ENCODE results near the gene MTRF1L.

DNA sequence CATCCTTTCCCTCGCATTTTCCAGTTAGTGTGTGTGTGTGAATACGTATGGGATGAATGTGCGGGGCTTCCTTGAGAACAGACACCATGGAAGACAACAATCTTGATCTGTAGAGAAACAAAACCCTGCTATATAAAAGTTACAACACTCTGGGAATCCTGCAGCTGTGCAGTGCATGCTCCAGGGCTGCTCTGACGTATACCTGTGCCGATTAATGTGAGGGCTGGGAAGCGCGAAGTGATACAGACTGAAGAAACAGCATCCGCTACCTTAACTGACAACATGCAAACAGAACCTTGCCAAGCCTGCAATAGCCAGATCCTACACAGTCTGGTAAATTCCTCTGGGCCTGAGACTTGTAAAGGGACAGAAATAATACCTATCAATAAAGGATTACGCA lies 31.6 kb upstream of the MTRF1L start:
- no peak for TF ChIP-seq ZNF274 (IDR thresholded peaks at IDR 0.05; ENCODE audit: low read depth, low read length)
- TF ChIP-seq YY1 (IDR thresholded peaks at IDR 0.05; ENCODE audit: insufficient read depth, insufficient read length): no peak
- no peak for TF ChIP-seq SUZ12 (IDR thresholded peaks at IDR 0.05; ENCODE audit: extremely low read depth, insufficient read depth, insufficient read length)

Data from NT2/D1 (cell line).